ENCODE measurements around the gene LMOD1. TPM values are rescaled to one million over a fixed set of nuclear protein-coding genes. Genes with fewer than 3 reads are reported as not detected.

LMOD1 gene
- total and polyA plus RNA-seq, 2 of the 8 experiments (the other 6 are each of a cell fraction or from before 2014, with no cell fraction given), result 0.77 to 1.4 TPM

- H3K9ac ChIP-seq (replicated peaks in 1 of 4; ENCODE audit: extremely low read depth in 1 of 4, low read depth in 3 of 4, low read length in 3 of 4), result no peak overlapping the region
- no peak overlapping the region for H3K4me2 ChIP-seq (ENCODE audit: insufficient read depth in 1 of 2, low read depth in 2 of 2, low read length in 2 of 2)
- ChIA-PET CTCF (ENCODE audit: partially characterized antibody) (interaction anchor here (1.0 to 12.4 kb wide), 5 partner anchors 11 to 212 kb away, joined by 3 to 147 read pairs (median 7); no protein-coding TSS in a partner anchor), POLR2A (ENCODE audit: partially characterized antibody) (interaction anchor here (0.7 to 1.8 kb wide), 6 partner anchors 8 to 226 kb away, joined by 3 to 5 read pairs (median 4); partner anchors contain the start of gene TIMM17A)
- H3K4me1 ChIP-seq (replicated peaks in 1 of 4; ENCODE audit: control insufficient read depth in 3 of 4, insufficient read depth in 4 of 4, low read length in 3 of 4), result no peaks in the 10 kb centered on the region
- no peak overlapping the region; the same call in 1 of the 2 replicates for H4K8ac ChIP-seq (ENCODE audit: extremely low read depth, insufficient read depth, low read length)
- H3K27ac ChIP-seq (ENCODE audit: low read depth, low read length), result no peak overlapping the region
- 95% methylated on average over 3 of the region's 3 CpGs; no CpG with 5 or more reads in 1 of the 2 experiments for WGBS, 2 experiments (ENCODE audit: extremely low coverage in 1 of 2, insufficient coverage in 1 of 2, insufficient read length in 1 of 2, insufficient replicate concordance in 2 of 2, low coverage in 1 of 2, low lambda C conversion rate in 2 of 2, missing lambda C conversion rate in 1 of 2)
- no peak overlapping the region for H3K18ac ChIP-seq (ENCODE audit: extremely low read depth, low read length)
- H3K79me2 ChIP-seq (ENCODE audit: control insufficient read depth in 1 of 2, insufficient read depth in 2 of 2, low read length in 2 of 2), result no peaks in the 10 kb centered on the region
- FAIRE-seq (no peak), DNase-seq (ENCODE audit: low read depth in 1 of 2, low spot score in 2 of 2) (no peak)
- no peaks in the 10 kb centered on the region for H3K79me1 ChIP-seq (ENCODE audit: low read depth, low read length)
- no peak overlapping the region for H3K56ac ChIP-seq (replicated peaks; ENCODE audit: insufficient read length, low read depth, low read length)
- no peaks in the 10 kb centered on the region; a peak in 1 of 7 replicates for H3K27me3 ChIP-seq (replicated peaks in 1 of 4; ENCODE audit: control insufficient read depth in 3 of 4, extremely low read depth in 1 of 4, insufficient read depth in 3 of 4, low read length in 3 of 4)
- H3K4ac ChIP-seq (replicated peaks; ENCODE audit: insufficient read length, low read depth, low read length), result no peak overlapping the region
- no peak overlapping the region for H3K4me3 ChIP-seq (ENCODE audit: extremely low read depth in 1 of 4, insufficient read depth in 2 of 4, low read depth in 3 of 4, low read length in 4 of 4)
- no peak overlapping the region for H2AK5ac ChIP-seq (ENCODE audit: low read depth, low read length)
- no peaks in the 10 kb centered on the region for H3K36me3 ChIP-seq (ENCODE audit: control insufficient read depth in 2 of 4, insufficient read depth in 4 of 4, low read length in 3 of 4)
- no peak overlapping the region for H3K23ac ChIP-seq (ENCODE audit: insufficient read length)
- no peak overlapping the region for H2AFZ ChIP-seq (ENCODE audit: low read length)
- H3K23me2 ChIP-seq (ENCODE audit: low read depth, low read length), result no peaks in the 10 kb centered on the region
- H2BK20ac ChIP-seq (ENCODE audit: low read length), result no peak overlapping the region
- H2BK15ac ChIP-seq (ENCODE audit: low read length), result no peak overlapping the region
- no peak overlapping the region for H4K5ac ChIP-seq (ENCODE audit: insufficient read length, low read depth, low read length)
- no peak overlapping the region for H2BK12ac ChIP-seq (ENCODE audit: low read depth, low read length)
- no peak overlapping the region for H2BK120ac ChIP-seq (replicated peaks; ENCODE audit: low read depth, low read length)
- H3K14ac ChIP-seq (ENCODE audit: insufficient read length), result no peak overlapping the region
- no peaks in the 10 kb centered on the region for H4K20me1 ChIP-seq (replicated peaks in 1 of 2; ENCODE audit: control insufficient read depth in 1 of 2, insufficient read depth in 2 of 2, low read length in 2 of 2)
- H2BK5ac ChIP-seq (ENCODE audit: low read depth, low read length), result no peak overlapping the region
- no peak overlapping the region for H4K91ac ChIP-seq (replicated peaks; ENCODE audit: insufficient read length, low read length)
- no peaks in the 10 kb centered on the region for H3K9me3 ChIP-seq (ENCODE audit: insufficient read depth in 2 of 2, low read depth in 1 of 2, low read length in 1 of 2)
- TF ChIP-seq SUZ12 (IDR thresholded peaks at IDR 0.05; ENCODE audit: low read length), result no peak
- TF ChIP-seq USF2 (IDR thresholded peaks at IDR 0.05; ENCODE audit: low read length), result no peak
- TF ChIP-seq MAFK (IDR thresholded peaks at IDR 0.05; ENCODE audit: low read depth, low read length), result no peak
- TF ChIP-seq ATF2 (IDR thresholded peaks at IDR 0.05; ENCODE audit: low read length), result no peak
- TF ChIP-seq PHF8 (conservative IDR thresholded peaks at IDR 0.05; ENCODE audit: low read depth, low read length), result no peak
- no peak for TF ChIP-seq RBBP5 (IDR thresholded peaks at IDR 0.05; ENCODE audit: borderline replicate concordance, low read depth, low read length)
- TF ChIP-seq E2F6 (IDR thresholded peaks at IDR 0.05), result no peak
- no peak for TF ChIP-seq TAF1 (IDR thresholded peaks at IDR 0.05; ENCODE audit: low read depth, low read length)
- TF ChIP-seq EZH2 (IDR thresholded peaks at IDR 0.05; ENCODE audit: low read depth, low read length, severe bottlenecking), result no peak
- no peak for TF ChIP-seq JUND (IDR thresholded peaks at IDR 0.05; ENCODE audit: low read length)
Observed at GRCh38 chr1:201906336-201906735, 40.0 kb downstream of the LMOD1 start.
